H1 (cell line): ENCODE measurements around the gene CACNA1C. TPM values are rescaled to one million over a fixed set of nuclear protein-coding genes. Genes with fewer than 3 reads are reported as not detected.

Source experiments
- CTCF ChIA-PET: fragments of 300-600 bp; sonication (Branson Sonifier 250); formaldehyde crosslinking; loops from one replicate; lab custom pipeline; 2021; ENCODE audit not compliant: partially characterized antibody; lab: Charles Lee
- POLR2A ChIA-PET: fragments of 300-600 bp; sonication (Branson Sonifier 250); formaldehyde crosslinking; loops from one replicate; lab custom pipeline; 2021; ENCODE audit warnings: inconsistent platforms; ENCODE audit not compliant: partially characterized antibody; lab: Charles Lee
- DNase-seq, 2 experiments: peaks; one replicate each; pipeline versions ENCODE4 v3.0.0 to v3.0.0-alpha.2; 2010 to 2022; ENCODE audit warnings: low spot score in 2 of 2, low read depth in 1 of 2, mixed read lengths in 1 of 2
- FAIRE-seq: peaks from 2 replicates; lab custom pipeline; 2011; peaks lifted over from hg19 to GRCh38; lab: Jason Lieb, UNC
- H2AFZ ChIP-seq: 2 replicates; pipeline ENCODE4 v1.8.1; 2012; ENCODE audit warnings: low read length, inconsistent platforms
- H2AK5ac ChIP-seq: 2 replicates; pipeline ENCODE4 v1.6.1; 2013; ENCODE audit warnings: low read depth, low read length
- H2BK120ac ChIP-seq: replicated peaks from 2 replicates; pipeline ENCODE3; 2013; ENCODE audit warnings: low read depth, low read length, inconsistent platforms
- H2BK12ac ChIP-seq: 2 replicates; pipeline ENCODE4 v1.6.1; 2013; ENCODE audit warnings: low read depth, low read length
- H2BK15ac ChIP-seq: 2 replicates; pipeline ENCODE4 v1.6.1; 2013; ENCODE audit warnings: low read length
- H2BK20ac ChIP-seq: 2 replicates; pipeline ENCODE4 v1.6.1; 2013; ENCODE audit warnings: low read length
- H2BK5ac ChIP-seq: 2 replicates; pipeline ENCODE4 v1.6.1; 2013; ENCODE audit warnings: low read depth, low read length
- H3K14ac ChIP-seq: 2 replicates; pipeline ENCODE4 v1.6.1; 2013; ENCODE audit warnings: inconsistent platforms; ENCODE audit not compliant: insufficient read length
- H3K18ac ChIP-seq: 2 replicates; pipeline ENCODE4 v1.6.1; 2013; ENCODE audit warnings: low read length; ENCODE audit errors: extremely low read depth
- H3K23ac ChIP-seq: 2 replicates; pipeline ENCODE4 v1.6.1; 2013; ENCODE audit warnings: inconsistent platforms; ENCODE audit not compliant: insufficient read length
- H3K23me2 ChIP-seq: 2 replicates; pipeline ENCODE4 v1.6.1; 2013; ENCODE audit warnings: low read depth, low read length
- H3K27ac ChIP-seq: 2 replicates; pipeline ENCODE4 v1.6.1; 2011; ENCODE audit warnings: low read depth, low read length, inconsistent platforms
- H3K27me3 ChIP-seq, 4 experiments: replicated peaks in 1 of 4; 1 replicate in 1 of 4; 2 replicates in 3 of 4; pipeline versions ENCODE4 v1.6.1 to v1.8.1; 2011 to 2013; ENCODE audit warnings: low read length in 3 of 4, mild to moderate bottlenecking in 3 of 4, inconsistent platforms in 2 of 4, mixed read lengths in 2 of 4, moderate library complexity in 1 of 4; ENCODE audit not compliant: control insufficient read depth in 3 of 4, insufficient read depth in 3 of 4; ENCODE audit errors: extremely low read depth in 1 of 4
- H3K36me3 ChIP-seq, 4 experiments: 2 replicates each; pipeline versions ENCODE4 v1.6.1 to v1.8.1; 2011 to 2013; ENCODE audit warnings: mild to moderate bottlenecking in 4 of 4, low read length in 3 of 4, moderate library complexity in 2 of 4, control low read depth in 1 of 4, inconsistent platforms in 1 of 4; ENCODE audit not compliant: insufficient read depth in 4 of 4, control insufficient read depth in 2 of 4
- H3K4ac ChIP-seq: replicated peaks from 2 replicates; pipeline ENCODE3; 2013; ENCODE audit warnings: low read length, low read depth, mixed read lengths, inconsistent platforms; ENCODE audit not compliant: insufficient read length
- H3K4me1 ChIP-seq, 4 experiments: replicated peaks in 1 of 4; 1 replicate in 1 of 4; 2 replicates in 3 of 4; pipeline versions ENCODE4 v1.6.1 to v1.8.1; 2011 to 2013; ENCODE audit warnings: low read length in 3 of 4, inconsistent platforms in 2 of 4, mixed read lengths in 1 of 4; ENCODE audit not compliant: insufficient read depth in 4 of 4, control insufficient read depth in 3 of 4
- H3K4me2 ChIP-seq, 2 experiments: 2 replicates each; pipeline versions ENCODE4 v1.6.1 to v1.8.1; 2011 to 2013; ENCODE audit warnings: low read depth in 2 of 2, low read length in 2 of 2, control low read depth in 1 of 2, inconsistent platforms in 1 of 2, mild to moderate bottlenecking in 1 of 2; ENCODE audit not compliant: insufficient read depth in 1 of 2
- H3K4me3 ChIP-seq, 4 experiments: fragments of 200-600, 300-600 bp in 1 of 4; sonication (generic), shearing (Covaris generic), sonication (Bioruptor Twin) in 1 of 4; 2 replicates each; pipeline versions ENCODE4 v1.5.1 to v1.8.1; 2011 to 2016; ENCODE audit warnings: low read length in 4 of 4, low read depth in 3 of 4, control low read depth in 2 of 4, inconsistent platforms in 2 of 4, mild to moderate bottlenecking in 2 of 4, mixed read lengths in 1 of 4, moderate library complexity in 1 of 4; ENCODE audit not compliant: insufficient read depth in 2 of 4; ENCODE audit errors: extremely low read depth in 1 of 4
- H3K56ac ChIP-seq: replicated peaks from 2 replicates; pipeline ENCODE3; 2013; ENCODE audit warnings: low read depth, mild to moderate bottlenecking, mixed read lengths, low read length, inconsistent platforms; ENCODE audit not compliant: insufficient read length
- H3K79me1 ChIP-seq: 2 replicates; pipeline ENCODE4 v1.6.1; 2013; ENCODE audit warnings: low read depth, low read length, control low read depth
- H3K79me2 ChIP-seq, 2 experiments: 2 replicates each; pipeline versions ENCODE4 v1.6.1 to v1.8.1; 2012 to 2013; ENCODE audit warnings: low read length in 2 of 2, mild to moderate bottlenecking in 2 of 2, inconsistent platforms in 1 of 2; ENCODE audit not compliant: insufficient read depth in 2 of 2, control insufficient read depth in 1 of 2
- H3K9ac ChIP-seq, 4 experiments: replicated peaks in 1 of 4; 1 replicate in 1 of 4; 2 replicates in 3 of 4; pipeline versions ENCODE4 v1.6.1 to v1.8.1; 2011 to 2013; ENCODE audit warnings: low read depth in 3 of 4, low read length in 3 of 4, control low read depth in 2 of 4, mild to moderate bottlenecking in 2 of 4, moderate library complexity in 2 of 4, inconsistent platforms in 1 of 4; ENCODE audit errors: extremely low read depth in 1 of 4
- H3K9me3 ChIP-seq, 2 experiments: 2 replicates each; pipeline versions ENCODE4 v1.6.1 to v1.8.1; 2012 to 2013; ENCODE audit warnings: mild to moderate bottlenecking in 2 of 2, moderate library complexity in 2 of 2, control low read depth in 1 of 2, inconsistent platforms in 1 of 2, low read depth in 1 of 2, low read length in 1 of 2, mixed read lengths in 1 of 2; ENCODE audit not compliant: insufficient read depth in 2 of 2
- H4K20me1 ChIP-seq, 2 experiments: replicated peaks in 1 of 2; 2 replicates each; pipeline versions ENCODE3 to v1.8.1; 2011 to 2013; ENCODE audit warnings: inconsistent platforms in 2 of 2, low read length in 2 of 2, mild to moderate bottlenecking in 1 of 2; ENCODE audit not compliant: insufficient read depth in 2 of 2, control insufficient read depth in 1 of 2
- H4K5ac ChIP-seq: 2 replicates; pipeline ENCODE4 v1.6.1; 2013; ENCODE audit warnings: low read length, low read depth, mixed read lengths, inconsistent platforms; ENCODE audit not compliant: insufficient read length
- H4K8ac ChIP-seq: 2 replicates; pipeline ENCODE4 v1.8.0; 2013; ENCODE audit warnings: mild to moderate bottlenecking, moderate library complexity, low read length, inconsistent platforms; ENCODE audit not compliant: insufficient read depth; ENCODE audit errors: extremely low read depth
- H4K91ac ChIP-seq: replicated peaks from 2 replicates; pipeline ENCODE3; 2013; ENCODE audit warnings: low read length, mixed read lengths, inconsistent platforms; ENCODE audit not compliant: insufficient read length
- CBX8 ChIP-seq: fragments of 300-800, 300-1000 bp; sonication (generic); IDR thresholded peaks from 2 replicates; pipeline ENCODE4 v1.7.1; 2016; ENCODE audit warnings: low read depth, low read length, borderline replicate concordance
- PHF8 ChIP-seq: fragments of 200-600 bp; sonication (generic); conservative IDR thresholded peaks from 2 replicates; pipeline ENCODE4 v1.7.1; 2012; ENCODE audit warnings: low read depth, mild to moderate bottlenecking, inconsistent platforms, low read length, moderate library complexity
- WGBS, 2 experiments: shearing (Covaris generic) in 1 of 2; methylation state at CpG; one replicate each; pipeline versions ENCODE4 v1.1.6 to v1.1.7; 2013 to 2015; ENCODE audit warnings: low lambda C conversion rate in 2 of 2, mixed read lengths in 2 of 2, inconsistent platforms in 1 of 2, low coverage in 1 of 2, missing lambda C conversion rate in 1 of 2; ENCODE audit not compliant: insufficient replicate concordance in 2 of 2, insufficient coverage in 1 of 2, insufficient read length in 1 of 2; ENCODE audit errors: extremely low coverage in 1 of 2, missing lambda C conversion rate in 1 of 2; 5-methylcytosine and 5-hydroxymethylcytosine counted together
- polyA plus RNA-seq, 7 experiments: library from polyadenylated mRNA; depleted of rRNA in 3 of 7; stranded (reverse) in 5 of 7; unstranded in 2 of 7; fragments of >200 nt in 5 of 7; fragments of 200-250 nt in 2 of 7; gene quantifications; 1 replicate in 5 of 7; 2 replicates in 1 of 7; 4 replicates in 1 of 7; pipeline versions ENCODE4 v1.2.1 to v1.2.3, GENCODE V29; 2011 to 2013; ENCODE audit warnings: missing spikeins in 2 of 7, mixed read lengths in 2 of 7
- total RNA-seq: library from RNA; stranded (reverse); fragmentation: NEBNext Ultra II Directional; extraction: Animal tissue kit (Norgen Biotek cat#: 25700); gene quantifications from 2 replicates; pipeline ENCODE4 v1.2.1, GENCODE V29; 2021

CACNA1C gene
- total and polyA plus RNA-seq, 2 of the 8 experiments (the other 6 are each of a cell fraction or from before 2014, with no cell fraction given), result 1.3 TPM

GRCh38 chr12:2335916-2336315, 283.1 kb downstream of the CACNA1C start:
- no peak overlapping the region for H4K91ac ChIP-seq
- H2BK120ac ChIP-seq, result no peak overlapping the region
- no peak overlapping the region for H4K5ac ChIP-seq
- no peak overlapping the region for H3K14ac ChIP-seq
- H3K27me3 ChIP-seq, result no peaks in the 10 kb centered on the region
- H3K23me2 ChIP-seq, result no peaks in the 10 kb centered on the region
- H3K79me1 ChIP-seq, result no peaks in the 10 kb centered on the region
- H3K36me3 ChIP-seq, result no peaks in the 10 kb centered on the region
- 62% methylated on average over 3 of the region's 3 CpGs; no CpG with 5 or more reads in 1 of the 2 experiments for WGBS, 2 experiments
- no peak overlapping the region for H3K4me3 ChIP-seq
- FAIRE-seq, result no peak
- H2BK20ac ChIP-seq, result no peak overlapping the region
- H2BK12ac ChIP-seq, result no peak overlapping the region
- no peaks in the 10 kb centered on the region for H3K79me2 ChIP-seq
- H3K56ac ChIP-seq, result no peak overlapping the region
- H2AFZ ChIP-seq, result no peak overlapping the region
- H2BK15ac ChIP-seq, result no peak overlapping the region
- no peaks in the 10 kb centered on the region for H4K20me1 ChIP-seq
- H3K9ac ChIP-seq, result no peak overlapping the region
- H3K4ac ChIP-seq, result no peak overlapping the region
- H2BK5ac ChIP-seq, result no peak overlapping the region
- H3K27ac ChIP-seq, result no peak overlapping the region
- POLR2A ChIA-PET, result no interaction called here
- no peak overlapping the region for H3K4me2 ChIP-seq
- no peak overlapping the region for H3K23ac ChIP-seq
- H3K18ac ChIP-seq, result no peak overlapping the region
- H2AK5ac ChIP-seq, result no peak overlapping the region
- H4K8ac ChIP-seq, result no peak overlapping the region
- H3K9me3 ChIP-seq, result no peaks in the 10 kb centered on the region
- TF ChIP-seq PHF8 (no peak), CBX8 (no peak)
- TF ChIP-seq, all 59 proteins: peak for 0
- CTCF ChIA-PET, result interaction anchor here (0.6 to 2.4 kb wide), 3 partner anchors 46 to 244 kb away, joined by 3 to 6 read pairs (median 3); no protein-coding TSS in a partner anchor
- DNase-seq, result no peak
- H3K4me1 ChIP-seq, result no peaks in the 10 kb centered on the region; a peak in 1 of 7 replicates
